HepG2 (cell line): ENCODE data around the gene PARP11.

Source experiments
- ATF2 ChIP-seq: sonication (generic); formaldehyde crosslinking; IDR thresholded peaks from 2 replicates; pipeline ENCODE4 v1.4.0; 2020; ENCODE audit warnings: missing genetic modification reagents
- CREB1 ChIP-seq, 2 experiments: fragments of 450-650 bp in 1 of 2; IDR thresholded peaks; 2 replicates each; pipeline ENCODE4 v1.6.1; 2016 to 2017; ENCODE audit warnings: control low read depth in 1 of 2, mild to moderate bottlenecking in 1 of 2, missing compliant biosample characterization in 1 of 2, missing genetic modification characterization in 1 of 2
- MXD4 ChIP-seq: IDR thresholded peaks from 2 replicates; pipeline ENCODE4 v1.6.1; 2016; ENCODE audit warnings: mild to moderate bottlenecking, missing biosample characterization, missing genetic modification reagents
- NR2C2 ChIP-seq: sonication (generic); formaldehyde crosslinking; IDR thresholded peaks from 2 replicates; pipeline ENCODE4 v1.4.0; 2020; ENCODE audit warnings: missing genetic modification reagents, mild to moderate bottlenecking, moderate library complexity, borderline replicate concordance
- POLR2AphosphoS2 ChIP-seq: IDR thresholded peaks from 2 replicates; pipeline ENCODE4 v1.6.1; 2011; ENCODE audit warnings: low read depth, low read length, improper control_type of control experiment
- SP1 ChIP-seq, 2 experiments: fragments of 450-650 bp in 1 of 2; sonication (generic) in 1 of 2; formaldehyde crosslinking in 1 of 2; IDR thresholded peaks; 2 replicates each; pipeline versions ENCODE4 v1.4.0 to v1.6.1; 2016 to 2020; ENCODE audit warnings: missing genetic modification reagents in 1 of 2
- TF ChIP-seq, protein P1 (sequence below): sonication (generic); formaldehyde crosslinking; IDR thresholded peaks from 2 replicates; pipeline ENCODE4 v1.4.0; 2020; ENCODE audit warnings: mild to moderate bottlenecking, missing genetic modification reagents
- TF ChIP-seq, protein P2 (sequence below): sonication (generic); formaldehyde crosslinking; IDR thresholded peaks from 2 replicates; pipeline ENCODE4 v1.8.0; 2022; ENCODE audit warnings: mild to moderate bottlenecking, missing genetic modification reagents, borderline replicate concordance
- TF ChIP-seq, protein P3 (sequence below): sonication (generic); formaldehyde crosslinking; conservative IDR thresholded peaks from 2 replicates; pipeline ENCODE4 v1.4.0; 2020; ENCODE audit warnings: missing genetic modification reagents
- TF ChIP-seq, protein P4 (sequence below): sonication (generic); formaldehyde crosslinking; IDR thresholded peaks from 2 replicates; pipeline ENCODE4 v1.5.0; 2020; ENCODE audit warnings: mild to moderate bottlenecking, missing genetic modification reagents, moderate library complexity
- TF ChIP-seq, protein P5 (sequence below): sonication (generic); formaldehyde crosslinking; IDR thresholded peaks from 2 replicates; pipeline ENCODE4 v1.4.0; 2020; ENCODE audit warnings: mild to moderate bottlenecking, missing genetic modification reagents

- TF ChIP-seq, protein P1, sequence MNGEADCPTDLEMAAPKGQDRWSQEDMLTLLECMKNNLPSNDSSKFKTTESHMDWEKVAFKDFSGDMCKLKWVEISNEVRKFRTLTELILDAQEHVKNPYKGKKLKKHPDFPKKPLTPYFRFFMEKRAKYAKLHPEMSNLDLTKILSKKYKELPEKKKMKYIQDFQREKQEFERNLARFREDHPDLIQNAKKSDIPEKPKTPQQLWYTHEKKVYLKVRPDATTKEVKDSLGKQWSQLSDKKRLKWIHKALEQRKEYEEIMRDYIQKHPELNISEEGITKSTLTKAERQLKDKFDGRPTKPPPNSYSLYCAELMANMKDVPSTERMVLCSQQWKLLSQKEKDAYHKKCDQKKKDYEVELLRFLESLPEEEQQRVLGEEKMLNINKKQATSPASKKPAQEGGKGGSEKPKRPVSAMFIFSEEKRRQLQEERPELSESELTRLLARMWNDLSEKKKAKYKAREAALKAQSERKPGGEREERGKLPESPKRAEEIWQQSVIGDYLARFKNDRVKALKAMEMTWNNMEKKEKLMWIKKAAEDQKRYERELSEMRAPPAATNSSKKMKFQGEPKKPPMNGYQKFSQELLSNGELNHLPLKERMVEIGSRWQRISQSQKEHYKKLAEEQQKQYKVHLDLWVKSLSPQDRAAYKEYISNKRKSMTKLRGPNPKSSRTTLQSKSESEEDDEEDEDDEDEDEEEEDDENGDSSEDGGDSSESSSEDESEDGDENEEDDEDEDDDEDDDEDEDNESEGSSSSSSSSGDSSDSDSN (CRISPR knock-in tag): no peak
- TF ChIP-seq ATF2: no peak
- no peak for TF ChIP-seq SP1 (IDR thresholded peaks at IDR 0.05)
- TF ChIP-seq SP1 (CRISPR knock-in tag; IDR thresholded peaks at IDR 0.05): no peak
- TF ChIP-seq, protein P2, sequence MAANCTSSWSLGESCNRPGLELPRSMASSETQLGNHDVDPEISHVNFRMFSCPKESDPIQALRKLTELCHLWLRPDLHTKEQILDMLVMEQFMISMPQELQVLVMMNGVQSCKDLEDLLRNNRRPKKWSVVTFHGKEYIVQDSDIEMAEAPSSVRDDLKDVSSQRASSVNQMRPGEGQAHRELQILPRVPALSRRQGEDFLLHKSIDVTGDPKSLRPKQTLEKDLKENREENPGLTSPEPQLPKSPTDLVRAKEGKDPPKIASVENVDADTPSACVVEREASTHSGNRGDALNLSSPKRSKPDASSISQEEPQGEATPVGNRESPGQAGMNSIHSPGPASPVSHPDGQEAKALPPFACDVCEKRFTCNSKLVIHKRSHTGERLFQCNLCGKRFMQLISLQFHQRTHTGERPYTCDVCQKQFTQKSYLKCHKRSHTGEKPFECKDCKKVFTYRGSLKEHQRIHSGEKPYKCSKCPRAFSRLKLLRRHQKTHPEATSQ (CRISPR knock-in tag): no peak
- TF ChIP-seq, protein P3, sequence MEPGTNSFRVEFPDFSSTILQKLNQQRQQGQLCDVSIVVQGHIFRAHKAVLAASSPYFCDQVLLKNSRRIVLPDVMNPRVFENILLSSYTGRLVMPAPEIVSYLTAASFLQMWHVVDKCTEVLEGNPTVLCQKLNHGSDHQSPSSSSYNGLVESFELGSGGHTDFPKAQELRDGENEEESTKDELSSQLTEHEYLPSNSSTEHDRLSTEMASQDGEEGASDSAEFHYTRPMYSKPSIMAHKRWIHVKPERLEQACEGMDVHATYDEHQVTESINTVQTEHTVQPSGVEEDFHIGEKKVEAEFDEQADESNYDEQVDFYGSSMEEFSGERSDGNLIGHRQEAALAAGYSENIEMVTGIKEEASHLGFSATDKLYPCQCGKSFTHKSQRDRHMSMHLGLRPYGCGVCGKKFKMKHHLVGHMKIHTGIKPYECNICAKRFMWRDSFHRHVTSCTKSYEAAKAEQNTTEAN (CRISPR knock-in tag): no peak
- TF ChIP-seq, protein P4, sequence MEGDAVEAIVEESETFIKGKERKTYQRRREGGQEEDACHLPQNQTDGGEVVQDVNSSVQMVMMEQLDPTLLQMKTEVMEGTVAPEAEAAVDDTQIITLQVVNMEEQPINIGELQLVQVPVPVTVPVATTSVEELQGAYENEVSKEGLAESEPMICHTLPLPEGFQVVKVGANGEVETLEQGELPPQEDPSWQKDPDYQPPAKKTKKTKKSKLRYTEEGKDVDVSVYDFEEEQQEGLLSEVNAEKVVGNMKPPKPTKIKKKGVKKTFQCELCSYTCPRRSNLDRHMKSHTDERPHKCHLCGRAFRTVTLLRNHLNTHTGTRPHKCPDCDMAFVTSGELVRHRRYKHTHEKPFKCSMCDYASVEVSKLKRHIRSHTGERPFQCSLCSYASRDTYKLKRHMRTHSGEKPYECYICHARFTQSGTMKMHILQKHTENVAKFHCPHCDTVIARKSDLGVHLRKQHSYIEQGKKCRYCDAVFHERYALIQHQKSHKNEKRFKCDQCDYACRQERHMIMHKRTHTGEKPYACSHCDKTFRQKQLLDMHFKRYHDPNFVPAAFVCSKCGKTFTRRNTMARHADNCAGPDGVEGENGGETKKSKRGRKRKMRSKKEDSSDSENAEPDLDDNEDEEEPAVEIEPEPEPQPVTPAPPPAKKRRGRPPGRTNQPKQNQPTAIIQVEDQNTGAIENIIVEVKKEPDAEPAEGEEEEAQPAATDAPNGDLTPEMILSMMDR (CRISPR knock-in tag): no peak
- TF ChIP-seq POLR2AphosphoS2: no peak
- no peak for TF ChIP-seq NR2C2 (CRISPR knock-in tag)
- no peak for TF ChIP-seq MXD4 (CRISPR knock-in tag)
- no peak for TF ChIP-seq CREB1 (IDR thresholded peaks at IDR 0.05)
- TF ChIP-seq CREB1 (CRISPR knock-in tag; IDR thresholded peaks at IDR 0.05): no peak
- TF ChIP-seq, protein P5, sequence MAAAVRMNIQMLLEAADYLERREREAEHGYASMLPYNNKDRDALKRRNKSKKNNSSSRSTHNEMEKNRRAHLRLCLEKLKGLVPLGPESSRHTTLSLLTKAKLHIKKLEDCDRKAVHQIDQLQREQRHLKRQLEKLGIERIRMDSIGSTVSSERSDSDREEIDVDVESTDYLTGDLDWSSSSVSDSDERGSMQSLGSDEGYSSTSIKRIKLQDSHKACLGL: no peak
Observed at GRCh38 chr12:3869865-3870264, 3.3 kb downstream of the PARP11 start.
